ES-I3 (cell line): ENCODE results near the gene TMC8.
"Not testable (repeated sequence)": the region's sequence is repeated elsewhere in the genome, so short reads cannot be mapped to it uniquely, and the experiment has no call there.

Experiments used
- H3K36me3 ChIP-seq: 2 replicates; pipeline ENCODE4 v1.6.1; 2013; ENCODE audit warnings: mild to moderate bottlenecking, low read length, control low read depth, moderate library complexity; ENCODE audit not compliant: insufficient read depth
- H3K4me1 ChIP-seq: 2 replicates; pipeline ENCODE4 v1.6.1; 2013; ENCODE audit warnings: mild to moderate bottlenecking, control low read depth, low read length; ENCODE audit not compliant: insufficient read depth
- H3K9ac ChIP-seq: 2 replicates; pipeline ENCODE4 v1.6.1; 2013; ENCODE audit warnings: low read depth, mild to moderate bottlenecking, low read length, moderate library complexity
- H3K9me3 ChIP-seq: 2 replicates; pipeline ENCODE4 v1.6.1; 2013; ENCODE audit warnings: mild to moderate bottlenecking, low read length, moderate library complexity; ENCODE audit not compliant: control insufficient read depth, insufficient read depth

The TMC8 gene

GRCh38 chr17:78164748-78165607 lies 34.4 kb downstream of the TMC8 start:
- Histone ChIP-seq H3K36me3 (no peaks in the 10 kb centered on the region), H3K9ac (no peak overlapping the region), H3K9me3 (no peaks in the 10 kb centered on the region), H3K4me1 (no peaks in the 10 kb centered on the region; the same call in 1 of the 2 replicates)

GRCh38 chr17:78166416-78166815 lies 35.8 kb downstream of the TMC8 start:
- no peaks in the 10 kb centered on the region; the same call in 1 of the 2 replicates for H3K4me1 ChIP-seq
- H3K9ac ChIP-seq: no peak overlapping the region
- H3K36me3 ChIP-seq: no peaks in the 10 kb centered on the region
- no peaks in the 10 kb centered on the region for H3K9me3 ChIP-seq

DNA sequence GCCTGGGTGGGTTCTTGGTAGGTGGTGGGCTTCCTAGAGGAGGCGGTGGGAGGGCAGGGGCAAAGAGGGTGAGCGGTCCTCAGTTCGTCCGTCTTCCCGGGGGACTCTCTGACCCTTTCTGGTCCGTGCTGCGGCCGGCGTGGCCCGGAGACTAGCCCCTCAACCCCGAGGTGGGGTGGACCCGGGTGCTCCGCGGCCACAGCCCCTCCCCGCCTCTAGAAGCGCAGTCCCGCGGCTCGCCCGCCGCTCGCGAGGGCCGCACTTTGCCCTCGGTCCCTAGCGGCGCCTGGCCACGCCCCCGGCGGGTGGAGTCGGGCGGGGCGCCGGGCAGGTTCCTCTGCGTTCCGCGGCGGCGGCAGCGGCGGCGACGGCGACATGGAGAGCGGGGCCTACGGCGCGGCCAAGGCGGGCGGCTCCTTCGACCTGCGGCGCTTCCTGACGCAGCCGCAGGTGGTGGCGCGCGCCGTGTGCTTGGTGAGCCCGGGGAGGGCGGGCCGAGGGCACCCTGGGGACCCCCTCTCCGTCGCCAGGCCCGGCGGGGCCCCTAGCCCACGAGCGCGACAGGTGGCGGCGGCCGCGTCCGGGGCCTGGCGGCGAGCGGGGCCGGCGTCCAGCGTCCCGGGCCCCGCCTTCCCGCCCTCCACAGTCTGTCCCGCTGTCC lies 37.8 kb downstream of the TMC8 start, which contains the start of gene SYNGR2:
Gene SYNGR2, plus strand, starts transcription at position 340 of the 661 bp plus-strand sequence. Its CDS starts 36 bp downstream, at position 376.
- no peaks in the 10 kb centered on the region for H3K9me3 ChIP-seq
- peaks cover 13% of the 10 kb centered on the region; the same call in 1 of the 2 replicates for H3K4me1 ChIP-seq
- H3K36me3 ChIP-seq: no peaks in the 10 kb centered on the region
- peak within 1 kb of the TSS; percentile 57; the same call in 1 of the 2 replicates for H3K9ac ChIP-seq

DNA sequence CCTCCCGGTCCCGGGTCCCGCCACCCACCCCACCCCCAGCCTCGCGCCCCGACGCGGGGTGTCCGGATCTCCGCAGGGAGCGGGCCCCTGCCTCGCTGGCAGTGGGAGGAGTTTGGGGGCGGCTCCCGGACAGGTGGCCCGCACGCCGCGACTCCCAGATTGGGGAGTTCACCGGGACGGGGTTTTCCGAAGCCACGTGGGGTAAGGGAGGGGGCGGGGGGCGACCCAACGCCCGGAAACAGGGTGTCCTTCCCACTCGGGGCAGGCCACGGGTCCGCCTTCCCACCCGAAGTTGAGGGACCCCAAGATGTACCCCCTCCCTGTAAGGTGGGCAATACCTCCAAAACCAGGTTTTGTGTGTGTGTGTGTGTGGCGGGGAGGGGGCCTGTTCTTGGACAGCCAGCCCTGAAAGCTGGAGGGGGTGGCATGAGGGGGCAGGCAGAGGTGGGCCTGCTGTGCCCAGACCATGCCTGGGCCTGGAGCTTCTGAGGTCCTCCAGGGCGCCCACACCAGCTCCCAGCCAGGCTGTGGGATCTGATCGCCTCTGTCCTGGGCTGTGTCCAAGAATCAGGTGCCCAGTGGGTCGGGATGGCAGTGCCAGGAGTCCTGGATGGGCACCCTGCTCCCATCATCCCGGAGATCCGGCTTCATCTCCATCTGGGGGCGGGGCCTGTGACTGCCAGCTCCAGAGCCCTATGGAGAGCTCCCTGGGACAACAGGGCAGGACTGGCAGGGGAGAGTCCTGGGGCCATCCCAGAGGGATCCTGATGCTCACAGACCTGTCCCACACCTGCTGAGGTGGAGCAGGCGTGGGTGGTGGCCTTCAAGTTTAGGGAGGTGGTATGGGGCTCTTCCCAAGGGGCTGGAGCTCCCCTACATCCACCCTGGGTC lies 38.6 kb downstream of the TMC8 start:
- no peaks in the 10 kb centered on the region for H3K36me3 ChIP-seq

GRCh38 chr17:78170692-78171590 lies 40.4 kb downstream of the TMC8 start:
- Histone ChIP-seq H3K9me3 (no peaks in the 10 kb centered on the region), H3K36me3 (0 out of 2 replicates have a peak, but pooled peaks cover 2% of the 10 kb centered on the region), H3K4me1 (peaks cover 13% of the 10 kb centered on the region; the same call in 1 of the 2 replicates), H3K9ac (no peak overlapping the region)

More for the DNA sequence above, 38.6 kb downstream of the TMC8 start:
- Histone ChIP-seq H3K4me1 (peaks cover 13% of the 10 kb centered on the region; the same call in 1 of the 2 replicates), H3K9ac (peak overlapping the region; percentile 57; the same call in 1 of the 2 replicates), H3K9me3 (no peaks in the 10 kb centered on the region)

DNA sequence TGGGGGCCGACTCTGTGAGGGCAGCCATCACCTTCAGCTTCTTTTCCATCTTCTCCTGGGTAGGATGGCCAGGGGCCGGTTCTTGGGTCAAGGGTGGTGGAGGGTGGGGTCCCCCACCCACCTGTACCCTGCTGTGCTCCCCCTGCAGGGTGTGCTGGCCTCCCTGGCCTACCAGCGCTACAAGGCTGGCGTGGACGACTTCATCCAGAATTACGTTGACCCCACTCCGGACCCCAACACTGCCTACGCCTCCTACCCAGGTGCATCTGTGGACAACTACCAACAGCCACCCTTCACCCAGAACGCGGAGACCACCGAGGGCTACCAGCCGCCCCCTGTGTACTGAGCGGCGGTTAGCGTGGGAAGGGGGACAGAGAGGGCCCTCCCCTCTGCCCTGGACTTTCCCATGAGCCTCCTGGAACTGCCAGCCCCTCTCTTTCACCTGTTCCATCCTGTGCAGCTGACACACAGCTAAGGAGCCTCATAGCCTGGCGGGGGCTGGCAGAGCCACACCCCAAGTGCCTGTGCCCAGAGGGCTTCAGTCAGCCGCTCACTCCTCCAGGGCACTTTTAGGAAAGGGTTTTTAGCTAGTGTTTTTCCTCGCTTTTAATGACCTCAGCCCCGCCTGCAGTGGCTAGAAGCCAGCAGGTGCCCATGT lies 41.1 kb downstream of the TMC8 start:
- H3K9me3 ChIP-seq, H3K9ac ChIP-seq, H3K36me3 ChIP-seq: not testable (repeated sequence)
- H3K4me1 ChIP-seq: peaks cover 16% of the 10 kb centered on the region; the same call in 1 of the 2 replicates

DNA sequence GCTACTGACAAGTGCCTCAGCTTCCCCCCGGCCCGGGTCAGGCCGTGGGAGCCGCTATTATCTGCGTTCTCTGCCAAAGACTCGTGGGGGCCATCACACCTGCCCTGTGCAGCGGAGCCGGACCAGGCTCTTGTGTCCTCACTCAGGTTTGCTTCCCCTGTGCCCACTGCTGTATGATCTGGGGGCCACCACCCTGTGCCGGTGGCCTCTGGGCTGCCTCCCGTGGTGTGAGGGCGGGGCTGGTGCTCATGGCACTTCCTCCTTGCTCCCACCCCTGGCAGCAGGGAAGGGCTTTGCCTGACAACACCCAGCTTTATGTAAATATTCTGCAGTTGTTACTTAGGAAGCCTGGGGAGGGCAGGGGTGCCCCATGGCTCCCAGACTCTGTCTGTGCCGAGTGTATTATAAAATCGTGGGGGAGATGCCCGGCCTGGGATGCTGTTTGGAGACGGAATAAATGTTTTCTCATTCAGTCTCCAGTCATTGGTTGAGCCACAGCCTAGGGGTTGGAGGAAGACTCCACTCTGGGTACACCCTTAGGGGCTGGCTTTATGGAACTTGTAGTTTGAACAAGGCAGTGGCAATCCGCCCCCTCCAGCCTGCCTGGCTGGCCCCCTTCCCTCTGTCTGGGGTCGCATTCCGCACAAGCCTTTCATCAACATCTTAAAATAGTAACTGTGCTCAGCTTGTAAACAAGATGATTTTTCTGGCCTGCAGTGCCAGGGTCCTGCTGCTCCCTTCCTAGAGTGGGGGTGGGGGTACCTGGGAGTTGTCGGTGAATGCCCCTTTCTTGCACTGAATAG lies 41.9 kb downstream of the TMC8 start:
- Histone ChIP-seq H3K36me3 (0 out of 2 replicates have a peak, but pooled peaks cover 7% of the 10 kb centered on the region), H3K4me1 (peaks cover 16% of the 10 kb centered on the region; the same call in 1 of the 2 replicates), H3K9ac (no peak overlapping the region), H3K9me3 (no peaks in the 10 kb centered on the region)

- 0 out of 2 replicates have a peak, but pooled peaks cover 8% of the 10 kb centered on the region for H3K36me3 ChIP-seq
- H3K4me1 ChIP-seq: peaks cover 16% of the 10 kb centered on the region; the same call in 1 of the 2 replicates
- no peak overlapping the region for H3K9ac ChIP-seq
- no peaks in the 10 kb centered on the region for H3K9me3 ChIP-seq
Observed at GRCh38 chr17:78173097-78173715, 42.6 kb downstream of the TMC8 start.

DNA sequence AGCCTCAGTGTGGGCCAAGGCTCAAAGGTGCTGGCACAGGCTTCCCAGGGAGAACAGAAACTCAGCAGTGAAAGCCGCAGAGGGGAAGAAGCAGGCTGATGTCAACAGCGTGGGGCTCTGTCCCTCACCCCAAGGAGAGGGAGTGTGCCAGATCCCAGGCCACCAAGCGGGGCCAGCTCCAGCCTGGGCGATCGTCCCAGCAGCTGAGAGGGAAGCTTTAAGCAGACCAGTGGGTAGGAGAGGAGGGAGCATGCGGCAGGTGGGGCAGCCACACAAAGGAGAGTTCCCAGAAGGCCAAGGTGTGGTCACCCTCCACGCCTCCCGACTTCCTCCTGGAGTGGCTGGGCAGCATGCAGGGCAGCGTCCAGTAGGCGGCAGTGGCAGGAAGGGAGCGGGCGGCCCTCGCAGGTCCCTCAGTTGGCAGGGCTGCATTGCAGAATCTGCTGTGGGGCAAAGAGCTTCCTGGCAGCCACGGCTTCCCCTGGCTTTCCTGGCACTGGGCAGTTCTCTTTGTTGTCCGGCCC lies 43.8 kb downstream of the TMC8 start:
- no peak overlapping the region for H3K9ac ChIP-seq
- no peaks in the 10 kb centered on the region for H3K9me3 ChIP-seq
- peaks cover 11% of the 10 kb centered on the region; the same call in 1 of the 2 replicates for H3K36me3 ChIP-seq
- H3K4me1 ChIP-seq: peaks cover 16% of the 10 kb centered on the region; the same call in 1 of the 2 replicates

- Histone ChIP-seq H3K9me3 (no peaks in the 10 kb centered on the region), H3K36me3 (peaks cover 13% of the 10 kb centered on the region)
Observed at GRCh38 chr17:78174870-78175642, 44.5 kb downstream of the TMC8 start.

GRCh38 chr17:78175643-78175981 lies 45.0 kb downstream of the TMC8 start:
- H3K4me1 ChIP-seq: peaks cover 16% of the 10 kb centered on the region; the same call in 1 of the 2 replicates
- no peak overlapping the region for H3K9ac ChIP-seq
- H3K36me3 ChIP-seq: peaks cover 15% of the 10 kb centered on the region
- H3K9me3 ChIP-seq: no peaks in the 10 kb centered on the region

More at GRCh38 chr17:78174870-78175642, 44.5 kb downstream of the TMC8 start:
- peaks cover 16% of the 10 kb centered on the region; the same call in 1 of the 2 replicates for H3K4me1 ChIP-seq
- no peak overlapping the region for H3K9ac ChIP-seq
